GM12875 (cell line): ENCODE measurements around the gene MEAF6.
"Not testable (repeated sequence)": the region's sequence is repeated elsewhere in the genome, so short reads cannot be mapped to it uniquely, and the experiment has no call there.

ENCODE experiments used
- H3K4me3 ChIP-seq: one replicate; pipeline ENCODE4 v1.5.1; 2011; ENCODE audit warnings: low read depth, low read length, control low read depth
- CTCF ChIP-seq: IDR thresholded peaks from 2 replicates; pipeline ENCODE4 v1.5.1; 2011; ENCODE audit warnings: low read depth, mild to moderate bottlenecking, control low read depth, inconsistent platforms, low read length, moderate library complexity, borderline replicate concordance; ENCODE audit not compliant: insufficient read depth

Gene MEAF6

GRCh38 chr1:37517569-37517968, 3.0 kb upstream of the MEAF6 start:
- no peak overlapping the region for H3K4me3 ChIP-seq
- no peak for TF ChIP-seq CTCF

DNA sequence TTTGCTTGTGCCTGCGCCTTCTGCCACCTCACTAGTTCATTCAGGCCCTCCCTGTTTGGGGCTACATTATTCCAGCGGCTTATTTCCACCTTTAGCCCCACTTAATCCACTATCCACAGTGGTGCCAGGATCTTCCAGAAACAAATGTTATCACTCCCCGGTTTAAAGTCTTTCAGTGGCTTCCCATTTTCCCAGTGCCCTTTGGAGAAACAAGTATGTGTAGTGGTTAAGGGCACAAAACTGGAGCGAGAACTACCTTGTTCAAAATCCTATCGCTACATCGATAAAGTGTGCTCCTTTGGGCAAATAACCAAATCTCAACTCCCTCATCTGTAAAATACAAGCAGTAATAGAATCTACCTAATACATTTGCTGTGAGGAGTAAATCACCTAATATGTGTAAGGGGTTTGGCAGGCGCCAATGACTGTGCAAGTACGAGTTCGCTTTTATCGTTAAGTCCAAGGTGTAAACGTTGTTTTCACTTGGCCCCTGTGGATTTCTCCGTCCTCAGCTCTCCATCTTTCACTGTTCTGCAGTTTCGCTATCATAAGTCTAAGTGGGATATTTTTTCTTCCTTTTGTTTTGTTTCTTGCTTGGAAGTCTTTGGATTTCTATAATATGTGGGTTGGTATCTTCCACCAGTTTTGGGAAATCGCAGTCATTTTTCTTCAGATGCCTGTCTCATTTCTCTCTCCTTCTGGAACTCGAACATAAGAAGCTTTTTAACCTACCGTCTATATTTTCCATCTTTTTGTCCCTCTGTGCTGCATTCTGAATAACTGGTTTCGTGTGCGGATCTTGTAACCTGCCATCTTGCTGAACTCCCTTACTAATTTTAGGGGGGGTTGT, 844 bp upstream of the MEAF6 start:
- no peak for TF ChIP-seq CTCF

DNA sequence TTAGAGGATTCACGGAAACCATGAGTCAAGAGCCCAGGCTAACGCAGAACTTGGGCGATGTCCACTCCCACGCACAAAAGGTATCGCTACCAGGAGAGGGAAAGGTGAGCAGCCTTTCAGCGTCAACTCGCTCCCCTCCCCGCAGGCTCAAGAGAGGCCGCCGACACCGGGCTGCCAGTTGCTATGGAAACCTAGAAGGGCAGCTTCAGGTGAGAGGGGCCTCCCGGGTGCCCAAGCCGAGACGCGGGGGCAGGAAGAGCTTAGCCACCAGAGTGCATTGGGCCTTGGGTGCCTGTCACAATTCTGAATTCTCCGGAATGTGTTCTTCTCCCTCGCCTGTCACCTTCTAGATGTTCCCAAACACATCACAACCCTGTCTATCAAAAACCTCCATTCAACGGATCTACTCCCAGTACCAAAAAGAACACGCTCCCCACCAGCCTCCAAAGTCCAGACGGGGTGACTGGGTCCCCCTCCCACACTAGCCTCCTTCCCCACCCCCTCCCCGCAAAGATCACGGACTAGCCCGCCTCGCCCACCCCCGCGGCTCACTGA, 694 bp downstream of the MEAF6 start:
- peak overlapping the region; percentile 89 for H3K4me3 ChIP-seq
- no peak for TF ChIP-seq CTCF

More for the DNA sequence above, 844 bp upstream of the MEAF6 start:
- H3K4me3 ChIP-seq, result peak overlapping the region; percentile 89

DNA sequence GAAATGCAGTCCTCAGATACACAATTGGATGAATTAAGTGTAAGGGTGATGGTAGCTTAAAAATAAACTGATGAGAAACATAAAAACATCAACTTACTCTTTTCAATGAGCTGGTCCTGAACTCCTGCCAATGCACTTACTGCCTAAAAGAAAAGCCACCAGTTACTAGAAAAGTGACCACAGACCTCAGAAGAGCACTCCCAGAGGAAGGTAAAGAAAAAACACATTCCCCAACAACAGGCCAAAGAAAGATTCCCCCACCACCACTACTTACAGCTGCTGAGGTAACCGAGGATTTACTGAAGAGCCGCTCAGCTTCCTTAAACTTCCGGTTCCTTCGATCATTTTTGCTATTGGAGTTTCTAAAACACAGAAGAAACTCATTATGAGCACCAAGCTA, 5.4 kb downstream of the MEAF6 start:
- H3K4me3 ChIP-seq, result no peak overlapping the region
- no peak for TF ChIP-seq CTCF

DNA sequence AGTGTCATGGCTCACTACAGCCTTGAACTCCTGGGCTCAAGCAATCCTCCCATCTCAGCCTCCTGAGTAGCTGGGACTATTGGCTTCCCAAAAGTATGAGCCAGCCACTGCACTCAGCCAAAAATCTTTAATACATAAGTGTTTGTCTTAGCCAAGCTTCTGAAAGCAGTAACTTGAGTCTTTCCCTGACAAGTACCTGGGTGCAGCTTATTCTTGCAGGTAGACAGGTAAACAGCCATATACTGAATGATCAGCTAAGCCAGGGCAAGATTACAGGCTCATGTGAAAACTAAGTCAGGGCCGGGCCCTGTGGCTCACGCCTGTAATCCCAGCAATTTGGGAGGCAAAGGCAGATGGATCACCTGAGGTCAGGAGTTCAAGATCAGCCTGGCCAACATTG, 7.8 kb downstream of the MEAF6 start:
- H3K4me3 ChIP-seq, result no peak overlapping the region
- no peak for TF ChIP-seq CTCF

DNA sequence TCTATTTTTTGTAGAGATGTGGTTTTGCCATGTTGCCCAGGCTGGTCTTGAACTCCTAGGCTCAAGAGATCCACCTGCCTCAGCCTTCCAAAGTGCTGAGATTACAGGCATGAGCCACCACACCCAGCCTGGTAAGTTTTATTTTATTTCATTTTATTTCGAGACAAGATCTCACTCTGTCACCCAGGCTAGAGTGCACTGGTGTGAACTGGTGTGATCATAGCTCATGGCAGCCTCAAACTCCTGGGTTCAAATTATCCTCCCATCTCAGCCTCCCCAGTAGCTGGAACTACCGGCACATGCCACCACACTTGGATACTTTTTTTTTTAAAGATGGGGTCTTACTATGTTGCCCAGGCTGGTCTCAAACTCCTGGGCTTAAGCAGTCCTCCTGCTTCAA, 11.8 kb downstream of the MEAF6 start:
- not testable (repeated sequence) for H3K4me3 ChIP-seq

DNA sequence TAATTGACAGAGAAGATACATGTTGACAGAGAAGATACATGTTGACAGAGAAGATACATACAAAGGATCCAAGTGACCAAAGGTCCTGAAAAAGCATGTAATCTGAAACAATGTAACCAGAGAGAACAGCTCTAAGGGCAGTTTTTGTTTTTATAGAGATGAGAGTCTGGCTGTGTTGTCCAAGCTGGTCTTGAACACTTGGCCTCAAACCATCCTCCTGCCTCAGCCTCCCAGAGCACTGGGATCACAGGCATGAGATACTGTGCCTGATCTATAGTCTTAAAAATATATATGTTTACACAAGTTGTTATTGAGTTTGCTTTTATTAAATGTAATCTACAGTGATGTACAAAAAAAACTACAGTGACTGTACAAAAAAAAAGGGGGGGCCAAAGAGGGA, 12.5 kb downstream of the MEAF6 start:
- no peak for TF ChIP-seq CTCF

More for the DNA sequence above, 12.5 kb downstream of the MEAF6 start:
- H3K4me3 ChIP-seq, result no peak overlapping the region
